MG63 (cell line): ENCODE data around the gene FYN. TPM values are rescaled to one million over a fixed set of nuclear protein-coding genes. Genes with fewer than 3 reads are reported as not detected.
A peak's percentile ranks its signal among the peaks of the same experiment; 100 is the strongest.
"Not testable (repeated sequence)": the region's sequence is repeated elsewhere in the genome, so short reads cannot be mapped to it uniquely, and the experiment has no call there.

Experiments
- DNase-seq: peaks from one replicate; pipeline ENCODE4 v3.0.0-alpha.2; 2020
- H3K27me3 ChIP-seq: fragments of 250-450 bp; sonication (Bioruptor Pico); 2 replicates; pipeline ENCODE4 v1.5.1; 2020; ENCODE audit warnings: mild to moderate bottlenecking, moderate library complexity
- H3K36me3 ChIP-seq: fragments of 250-450 bp; sonication (Bioruptor Pico); 2 replicates; pipeline ENCODE4 v1.5.1; 2020; ENCODE audit warnings: mild to moderate bottlenecking, moderate library complexity
- H3K4me3 ChIP-seq: fragments of 250-450 bp; sonication (Bioruptor Pico); 2 replicates; pipeline ENCODE4 v1.5.1; 2020; ENCODE audit warnings: mild to moderate bottlenecking, moderate library complexity
- H3K9me3 ChIP-seq: fragments of 250-450 bp; sonication (Bioruptor Pico); 2 replicates; pipeline ENCODE4 v1.5.1; 2020; ENCODE audit warnings: mild to moderate bottlenecking, moderate library complexity
- total RNA-seq: library from RNA; depleted of rRNA; stranded (reverse); fragments of >200 nt; shearing (Covaris generic); gene quantifications from 2 replicates; pipeline ENCODE4 v1.2.3, GENCODE V29; 2014; ENCODE audit warnings: low replicate concordance; rRNA removed

The FYN gene
- 48.7 and 69.0 TPM in 2 replicates for total RNA-seq

DNA sequence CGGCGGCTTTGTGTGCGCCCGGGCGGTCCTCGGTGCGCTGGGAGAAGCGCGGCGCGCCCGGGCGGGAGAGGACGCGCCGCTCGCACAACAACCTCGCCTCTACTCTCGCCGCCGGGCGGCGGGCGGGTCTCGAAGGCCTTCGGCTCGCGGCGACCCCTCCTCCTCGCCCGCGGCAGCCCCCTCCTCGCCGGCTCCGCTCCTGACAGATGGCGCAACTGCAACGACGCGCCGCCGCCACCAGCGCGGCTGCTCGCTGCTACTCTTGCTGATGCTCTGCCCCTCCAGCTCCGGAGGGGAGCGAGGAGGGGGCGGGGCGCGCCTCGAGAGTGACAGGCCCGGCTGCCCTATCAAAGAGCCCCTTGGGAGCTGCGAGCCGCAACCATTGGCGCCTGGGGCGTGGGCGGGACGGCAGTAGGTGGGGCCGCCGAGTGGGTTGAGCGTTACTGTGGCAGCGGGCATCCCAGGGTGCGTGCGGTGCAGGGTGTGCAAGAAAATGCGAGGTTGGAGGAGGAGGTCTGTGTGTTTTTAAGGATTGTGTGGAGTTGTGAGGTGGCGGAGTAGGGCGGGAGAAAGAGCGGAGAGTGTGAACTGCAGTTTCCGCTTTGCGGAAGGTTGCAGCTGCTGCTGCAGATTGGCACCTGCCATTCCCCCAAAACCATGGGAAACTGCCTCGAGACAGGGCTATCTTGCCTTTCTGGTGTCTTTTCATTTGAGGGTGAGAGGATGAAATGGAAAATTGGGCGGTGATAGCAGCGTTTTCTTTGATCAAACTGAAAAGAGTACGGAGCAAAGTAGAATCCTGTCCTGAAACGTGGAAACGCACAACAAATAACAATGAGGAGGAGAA, at the start of gene FYN:
Gene FYN (minus strand): TSS at position 275 of the 847 bp plus-strand sequence. CDS start 153,401 bp downstream, outside the sequence.
- Histone ChIP-seq H3K9me3 (no peaks in the 10 kb centered on the region), H3K36me3 (no peaks in the 10 kb centered on the region; the same call in 1 of the 2 replicates), H3K4me3 (peak within 1 kb of the TSS; percentile 64), H3K27me3 (no peaks in the 10 kb centered on the region)
- peak; percentile 97 for DNase-seq

DNA sequence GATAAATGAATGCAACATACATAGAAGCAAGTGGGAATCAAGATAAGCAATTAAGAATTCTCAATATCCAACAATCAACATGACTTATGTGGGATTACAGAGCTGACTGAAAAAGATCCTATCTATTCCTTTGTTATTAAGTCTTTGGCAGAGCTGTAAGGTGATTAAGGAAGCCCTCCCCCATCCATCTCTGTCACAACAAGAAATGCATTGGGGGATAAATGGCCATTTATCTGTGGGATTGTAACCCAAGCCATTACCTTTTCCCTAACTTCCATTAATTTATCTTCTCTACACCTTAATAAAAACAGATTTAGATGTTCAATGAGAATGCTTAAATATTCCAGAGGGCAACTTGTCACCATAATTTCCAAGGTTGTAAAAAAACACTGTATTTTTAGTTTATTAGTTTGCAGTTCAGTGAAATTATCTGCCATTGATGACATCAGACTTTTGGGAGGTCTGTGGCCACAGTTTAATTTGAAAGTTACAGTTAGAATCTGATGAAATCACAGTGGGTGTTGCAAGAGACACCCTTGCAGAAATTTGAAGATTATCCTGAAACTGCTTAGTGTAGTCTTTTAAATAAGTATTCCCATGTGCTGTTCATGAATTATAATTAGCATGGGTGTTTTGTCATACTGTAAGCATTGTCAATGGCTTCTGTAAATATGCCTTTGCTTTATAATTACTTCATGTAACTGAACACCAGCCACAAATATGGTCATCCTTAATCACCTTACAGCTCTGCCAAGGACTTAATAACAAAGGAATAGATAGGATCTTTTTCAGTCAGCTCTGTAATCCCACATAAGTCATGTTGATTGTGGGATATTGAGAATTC, 49.4 kb upstream of the FYN start:
- Histone ChIP-seq H3K27me3 (no peaks in the 10 kb centered on the region), H3K4me3 (no peak overlapping the region), H3K9me3 (no peaks in the 10 kb centered on the region), H3K36me3 (no peaks in the 10 kb centered on the region)
- no peak for DNase-seq

DNA sequence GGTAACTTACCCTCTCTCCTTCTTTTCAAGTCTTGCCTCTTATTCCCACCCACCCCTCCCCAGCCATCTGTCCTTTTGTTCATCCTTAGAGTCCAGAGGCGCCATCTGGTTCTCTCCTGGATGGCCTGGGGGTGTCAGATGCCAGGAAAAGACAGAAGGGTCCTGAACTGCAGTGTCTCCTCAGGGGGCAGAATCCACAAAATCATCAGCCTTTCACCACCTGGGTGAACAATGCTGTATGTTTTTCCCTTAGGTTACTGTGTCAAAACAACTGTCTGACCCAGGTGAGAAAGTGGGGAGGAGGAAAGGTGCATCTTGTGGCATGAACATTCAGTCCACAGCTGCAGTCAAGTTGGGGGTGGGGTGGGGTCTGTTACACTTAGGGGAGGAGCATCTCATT, 47.9 kb upstream of the FYN start:
- Histone ChIP-seq H3K4me3 (no peak overlapping the region), H3K27me3 (no peaks in the 10 kb centered on the region), H3K36me3 (no peaks in the 10 kb centered on the region), H3K9me3 (no peaks in the 10 kb centered on the region)
- DNase-seq, result no peak

DNA sequence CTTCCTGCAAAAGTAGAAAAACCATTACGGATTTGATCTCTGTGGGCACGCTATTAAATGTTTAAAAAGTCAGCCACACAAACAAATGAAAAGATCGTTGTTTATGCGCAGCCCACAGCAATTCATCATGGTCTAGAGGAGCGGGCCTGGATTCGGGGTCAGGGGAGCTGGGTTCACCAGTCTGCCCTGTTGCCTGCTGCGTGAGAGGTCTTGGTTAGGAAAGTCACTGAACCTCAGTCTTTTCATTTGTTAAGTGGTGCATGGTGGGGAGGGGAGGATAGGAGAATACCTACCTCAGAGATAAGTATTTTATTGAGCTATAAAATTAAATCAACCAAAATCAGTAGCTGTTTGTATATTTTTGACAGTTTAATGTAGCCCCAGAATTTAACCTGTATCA, 47.3 kb upstream of the FYN start:
- Histone ChIP-seq H3K27me3 (no peaks in the 10 kb centered on the region), H3K4me3 (no peak overlapping the region), H3K9me3 (no peaks in the 10 kb centered on the region), H3K36me3 (no peaks in the 10 kb centered on the region)
- no peak for DNase-seq

DNA sequence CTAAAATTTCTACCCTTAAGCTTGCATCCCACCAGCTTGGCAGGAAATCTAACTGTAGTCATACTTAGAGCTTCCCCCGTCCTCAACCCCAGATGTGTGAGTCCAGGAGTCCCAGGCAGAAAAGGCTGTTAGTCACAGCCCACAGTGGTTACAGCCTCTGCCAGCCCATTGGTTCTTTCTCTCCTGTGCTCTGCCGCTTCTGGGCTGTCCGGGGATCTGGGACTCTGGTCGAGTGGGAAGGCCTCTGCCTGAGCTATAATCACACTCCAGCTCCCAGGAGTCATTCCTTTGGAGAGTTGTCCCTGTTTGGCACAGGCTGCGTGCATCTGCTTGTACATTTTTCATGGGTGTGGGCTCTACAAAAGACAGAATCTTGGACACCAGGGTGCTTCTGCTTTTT, 45.6 kb upstream of the FYN start:
- H3K27me3 ChIP-seq, result no peaks in the 10 kb centered on the region
- H3K4me3 ChIP-seq, result no peak overlapping the region
- peak; percentile 82 for DNase-seq
- no peaks in the 10 kb centered on the region for H3K36me3 ChIP-seq
- H3K9me3 ChIP-seq, result no peaks in the 10 kb centered on the region

DNA sequence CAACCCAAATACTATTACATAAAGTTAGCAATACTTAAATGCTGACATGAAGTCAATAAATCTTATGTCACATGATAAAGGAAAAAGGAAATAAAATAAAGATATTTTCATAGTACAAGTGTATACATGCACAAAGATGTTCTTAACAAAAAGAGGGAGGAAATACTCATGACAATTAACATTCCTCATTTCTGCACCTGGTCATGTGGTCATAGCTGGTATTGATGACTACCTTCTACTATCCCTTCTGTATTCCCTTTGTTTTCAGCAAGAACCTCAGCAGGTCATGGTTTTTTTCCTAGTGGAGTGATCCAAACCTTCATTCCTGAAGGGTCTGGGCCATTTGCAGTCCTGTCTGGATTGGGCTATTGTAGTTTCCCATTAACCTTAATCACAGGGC, 43.5 kb upstream of the FYN start:
- DNase-seq, result no peak
- no peaks in the 10 kb centered on the region for H3K36me3 ChIP-seq
- H3K27me3 ChIP-seq, result no peaks in the 10 kb centered on the region
- no peak overlapping the region for H3K4me3 ChIP-seq
- H3K9me3 ChIP-seq, result no peaks in the 10 kb centered on the region

DNA sequence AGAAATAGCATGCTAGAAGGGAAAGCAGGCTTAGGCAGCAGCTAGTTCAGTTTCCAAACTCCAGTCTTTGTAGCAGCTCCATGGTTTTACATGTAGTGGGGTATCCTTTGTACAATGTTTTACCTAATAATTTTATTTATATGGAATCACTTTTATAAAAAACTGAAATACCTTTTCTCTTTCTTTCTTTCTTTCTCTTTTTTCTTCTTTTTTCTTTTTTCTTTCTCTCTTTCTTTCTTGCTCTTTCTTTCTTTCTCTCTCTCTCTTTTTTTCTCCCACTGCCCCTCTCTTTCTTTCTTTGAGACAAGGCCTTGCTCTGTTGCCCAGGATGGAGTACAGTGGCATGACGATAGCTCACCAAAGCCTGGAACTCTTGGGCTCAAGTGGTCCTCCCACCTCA, 41.4 kb upstream of the FYN start:
- DNase-seq, result no peak
- no peak overlapping the region for H3K4me3 ChIP-seq
- H3K36me3 ChIP-seq, result no peaks in the 10 kb centered on the region
- H3K27me3 ChIP-seq, result no peaks in the 10 kb centered on the region
- H3K9me3 ChIP-seq, result no peaks in the 10 kb centered on the region

DNA sequence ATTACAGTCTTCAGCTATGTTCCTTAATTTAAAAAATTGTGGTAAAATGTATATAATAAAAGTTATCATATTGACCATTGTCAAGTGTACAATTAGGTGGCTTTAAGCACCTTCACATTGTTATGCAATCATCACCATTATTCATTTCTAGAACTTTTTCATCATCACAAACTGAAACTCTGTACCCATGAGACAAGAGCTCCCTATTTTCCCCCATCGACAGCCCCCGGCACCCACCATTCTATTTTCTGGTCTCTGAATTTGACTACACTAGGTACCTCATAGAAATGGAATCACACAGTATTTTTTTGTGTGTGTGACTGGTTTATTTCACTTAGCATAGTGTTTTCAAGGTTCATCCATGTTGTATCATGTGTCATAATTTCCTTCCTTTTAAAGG, 39.7 kb upstream of the FYN start:
- Histone ChIP-seq H3K4me3 (no peak overlapping the region), H3K27me3 (no peaks in the 10 kb centered on the region), H3K9me3 (no peaks in the 10 kb centered on the region), H3K36me3 (no peaks in the 10 kb centered on the region)
- DNase-seq, result no peak

DNA sequence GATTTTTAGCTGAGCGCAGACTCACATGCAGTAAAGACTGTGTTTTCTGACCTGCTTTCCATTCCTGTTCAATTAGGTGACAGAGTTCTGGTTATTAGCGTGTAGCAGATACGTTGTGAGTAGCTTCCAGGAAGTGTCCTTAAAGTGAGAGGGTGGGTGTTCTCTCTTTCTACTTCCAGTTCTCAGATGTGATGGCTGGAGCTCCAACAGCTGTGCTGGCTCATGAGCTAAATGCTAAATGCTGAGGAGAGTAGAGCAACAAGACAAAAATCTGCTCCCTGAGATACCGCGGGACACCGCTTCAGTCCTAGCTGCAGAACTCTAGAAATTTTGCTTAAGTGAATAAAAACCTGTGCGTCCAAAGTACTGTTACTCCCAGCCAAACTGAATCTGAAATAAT, 38.2 kb upstream of the FYN start:
- H3K36me3 ChIP-seq, result no peaks in the 10 kb centered on the region
- no peak overlapping the region for H3K4me3 ChIP-seq
- no peak for DNase-seq
- no peaks in the 10 kb centered on the region for H3K27me3 ChIP-seq
- no peaks in the 10 kb centered on the region for H3K9me3 ChIP-seq

DNA sequence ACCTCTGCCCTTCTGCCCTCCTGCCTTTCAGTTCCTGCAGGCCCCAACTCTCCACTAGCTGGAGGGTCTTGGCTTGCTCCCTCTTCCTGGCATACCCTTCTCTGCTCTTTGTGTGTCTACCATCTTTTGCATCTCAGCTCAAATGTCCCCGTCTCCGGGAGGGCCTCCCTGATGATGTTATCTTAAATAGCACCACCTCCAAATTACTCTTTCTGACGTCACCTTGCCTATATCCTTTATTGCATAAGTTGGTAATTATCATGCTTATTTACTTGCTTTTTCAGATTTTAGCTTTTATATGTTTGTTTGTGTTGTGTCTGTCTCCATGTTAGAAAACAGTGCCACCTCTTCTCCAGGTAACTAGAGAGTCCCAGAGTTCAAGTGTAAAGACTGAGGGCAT, 36.0 kb upstream of the FYN start:
- no peaks in the 10 kb centered on the region for H3K9me3 ChIP-seq
- no peaks in the 10 kb centered on the region for H3K36me3 ChIP-seq
- H3K27me3 ChIP-seq, result no peaks in the 10 kb centered on the region
- no peak overlapping the region for H3K4me3 ChIP-seq
- no peak for DNase-seq

DNA sequence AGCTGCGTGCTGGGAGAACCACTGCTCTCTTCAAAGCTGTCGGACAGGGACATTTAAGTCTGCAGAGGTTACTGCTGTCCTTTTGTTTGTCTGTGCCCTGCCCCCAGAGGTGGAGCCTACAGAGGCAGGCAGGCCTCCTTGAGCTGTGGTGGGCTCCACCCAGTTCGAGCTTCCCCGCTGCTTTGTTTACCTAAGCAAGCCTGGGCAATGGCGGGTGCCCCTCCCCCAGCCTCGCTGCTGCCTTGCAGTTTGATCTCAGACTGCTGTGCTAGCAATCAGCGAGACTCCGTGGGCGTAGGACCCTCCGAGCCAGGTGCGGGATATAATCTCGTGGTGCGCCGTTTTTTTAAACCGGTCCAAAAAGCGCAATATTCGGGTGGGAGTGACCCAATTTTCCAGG, 35.1 kb upstream of the FYN start:
- not testable (repeated sequence) for DNase-seq, H3K9me3 ChIP-seq, H3K36me3 ChIP-seq, H3K27me3 ChIP-seq, H3K4me3 ChIP-seq

DNA sequence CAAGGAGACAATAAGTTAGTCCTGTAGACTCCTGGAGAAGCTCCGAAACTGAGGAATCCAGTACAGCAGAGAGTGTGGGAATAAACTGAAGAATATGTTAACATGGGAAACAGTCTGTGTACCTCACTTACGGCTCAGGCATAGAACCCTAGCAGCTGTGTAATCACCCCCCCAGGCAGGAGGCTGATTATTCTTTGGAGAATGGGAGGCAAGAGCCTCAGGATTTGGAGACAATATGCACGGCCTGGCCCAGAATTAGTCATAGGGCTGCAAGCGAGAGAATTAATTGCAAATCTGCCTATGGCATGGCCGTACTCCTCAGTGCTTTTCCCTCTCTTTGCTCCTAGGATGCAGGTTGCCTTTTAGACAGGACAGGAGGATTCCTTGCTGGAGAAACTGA, 27.5 kb upstream of the FYN start:
- no peak overlapping the region for H3K4me3 ChIP-seq
- no peaks in the 10 kb centered on the region for H3K36me3 ChIP-seq
- H3K9me3 ChIP-seq, result no peaks in the 10 kb centered on the region
- H3K27me3 ChIP-seq, result no peaks in the 10 kb centered on the region
- no peak for DNase-seq

DNA sequence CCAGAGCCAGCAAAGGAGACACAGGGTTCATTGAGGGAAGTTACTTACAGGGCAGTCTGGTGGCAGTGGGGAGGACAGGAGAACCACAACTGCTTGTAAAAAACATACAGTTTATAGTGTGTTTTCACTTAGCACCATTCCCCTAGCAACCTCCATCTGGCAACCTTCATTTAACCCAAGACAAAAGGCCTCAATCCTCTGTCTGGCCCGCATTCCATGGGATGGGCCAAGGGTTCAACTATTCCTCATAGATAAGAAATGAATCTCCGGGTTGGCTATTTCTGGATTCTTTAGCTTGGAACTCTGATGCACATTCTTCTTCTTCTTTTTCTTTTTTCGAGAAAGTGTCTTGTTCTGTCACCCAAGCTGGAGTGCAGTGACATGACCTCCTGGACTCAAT, 26.3 kb upstream of the FYN start:
- Histone ChIP-seq H3K9me3 (no peaks in the 10 kb centered on the region), H3K36me3 (no peaks in the 10 kb centered on the region), H3K4me3 (no peak overlapping the region), H3K27me3 (no peaks in the 10 kb centered on the region)
- DNase-seq, result no peak

DNA sequence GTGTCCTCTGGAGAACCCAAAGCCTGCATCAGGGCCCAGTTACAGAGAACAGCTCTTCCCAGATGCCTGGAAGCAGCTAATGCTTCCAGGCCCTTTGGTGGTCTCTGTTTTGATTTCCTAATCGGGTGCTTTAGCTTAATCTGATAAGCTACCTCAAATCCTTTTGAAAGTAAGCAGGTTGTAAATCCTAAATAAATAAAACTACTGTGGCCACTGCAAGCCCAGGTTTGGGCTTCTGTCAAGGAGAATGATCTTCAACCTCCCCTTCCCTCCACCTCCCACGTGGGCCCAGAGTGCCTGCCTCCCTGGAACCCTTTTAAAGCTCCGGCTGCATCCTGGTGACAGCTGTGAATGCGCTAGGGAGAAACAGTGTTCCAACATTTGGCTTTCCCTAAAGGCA, 25.2 kb upstream of the FYN start:
- Histone ChIP-seq H3K9me3 (no peaks in the 10 kb centered on the region), H3K36me3 (no peaks in the 10 kb centered on the region), H3K27me3 (no peaks in the 10 kb centered on the region), H3K4me3 (no peak overlapping the region)
- DNase-seq, result no peak

DNA sequence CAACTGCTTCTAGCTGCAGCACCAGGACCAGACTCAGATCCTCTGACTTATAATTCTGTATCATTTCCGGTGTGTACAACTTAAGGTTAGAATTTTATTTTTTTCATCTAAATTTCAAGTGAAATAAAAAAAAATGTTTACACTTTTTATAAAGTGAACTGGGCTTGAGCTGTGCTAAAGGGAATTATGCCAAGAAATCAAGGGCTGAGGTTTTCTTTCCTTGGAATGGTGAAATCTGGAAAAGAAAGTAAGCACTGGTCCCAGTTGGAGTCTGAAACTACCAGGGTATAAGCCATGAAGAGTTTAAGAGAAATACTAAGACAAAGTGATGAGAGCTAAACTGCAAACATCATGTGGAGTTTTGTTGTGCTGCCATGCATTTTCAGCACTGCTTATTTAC, 21.7 kb upstream of the FYN start:
- DNase-seq, result no peak
- Histone ChIP-seq H3K27me3 (no peaks in the 10 kb centered on the region), H3K9me3 (no peaks in the 10 kb centered on the region), H3K36me3 (no peaks in the 10 kb centered on the region), H3K4me3 (no peak overlapping the region)

DNA sequence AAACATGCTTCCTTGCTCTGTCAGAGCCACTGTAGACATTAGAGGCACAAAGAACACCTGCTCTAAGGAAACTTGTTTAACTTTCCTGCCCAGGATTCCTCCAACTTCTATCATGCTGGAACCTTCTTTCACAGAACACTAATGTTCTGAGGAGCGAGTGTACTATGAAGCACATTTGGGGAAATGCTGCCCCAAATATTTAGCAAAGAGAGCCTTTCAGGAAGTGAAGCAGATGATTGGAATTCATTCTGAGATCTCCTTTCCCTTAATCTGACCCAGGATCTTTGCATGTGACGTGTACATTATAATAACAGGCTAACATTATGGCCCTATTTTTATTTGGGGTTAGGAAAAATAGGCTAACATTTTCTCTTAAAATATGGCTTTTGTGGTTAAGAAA, 21.0 kb upstream of the FYN start:
- Histone ChIP-seq H3K9me3 (no peaks in the 10 kb centered on the region), H3K4me3 (no peak overlapping the region), H3K27me3 (no peaks in the 10 kb centered on the region), H3K36me3 (no peaks in the 10 kb centered on the region)
- no peak for DNase-seq

DNA sequence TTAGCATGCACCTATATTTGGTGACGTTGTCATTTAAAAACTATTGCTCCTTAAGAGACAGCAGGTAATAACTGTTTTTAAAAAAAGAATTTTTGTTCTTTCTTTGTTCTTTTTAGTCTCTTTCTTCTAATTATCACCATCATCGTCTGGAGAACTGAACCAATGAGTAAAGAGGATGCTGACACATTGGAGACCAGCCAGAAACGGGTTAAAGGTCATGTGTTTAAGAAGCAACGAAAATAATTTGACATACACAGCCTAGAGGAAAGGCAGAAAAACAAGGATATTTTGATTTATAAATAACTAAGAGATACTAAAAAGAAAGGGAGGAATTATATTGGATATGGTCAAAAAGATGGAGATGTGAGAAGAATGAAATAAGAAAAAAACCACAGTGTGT, 19.2 kb upstream of the FYN start:
- Histone ChIP-seq H3K36me3 (no peaks in the 10 kb centered on the region), H3K27me3 (no peaks in the 10 kb centered on the region), H3K4me3 (no peak overlapping the region), H3K9me3 (no peaks in the 10 kb centered on the region)
- DNase-seq, result no peak

DNA sequence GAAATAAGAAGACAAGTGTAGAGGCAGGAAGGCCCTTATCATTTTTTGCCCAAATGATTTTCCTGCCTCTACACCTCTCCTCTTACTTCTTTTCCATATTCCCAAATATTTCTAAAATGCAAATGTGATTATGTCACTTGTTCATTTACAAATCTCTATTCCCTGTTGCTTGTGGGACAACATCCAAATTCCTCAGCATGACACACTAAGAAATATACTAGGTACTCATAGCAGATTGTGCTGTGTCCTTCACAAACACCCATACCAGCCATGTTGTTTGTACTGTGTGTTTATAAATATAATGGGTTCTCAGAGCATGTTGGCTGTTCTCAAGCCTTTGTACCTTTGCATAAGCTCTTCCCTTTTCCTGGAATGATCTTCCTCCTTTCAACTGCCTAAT, 17.7 kb upstream of the FYN start:
- Histone ChIP-seq H3K9me3 (no peaks in the 10 kb centered on the region), H3K36me3 (no peaks in the 10 kb centered on the region), H3K27me3 (no peaks in the 10 kb centered on the region), H3K4me3 (no peak overlapping the region)
- DNase-seq, result no peak
